Measurements from ENCODE around the gene PSTPIP1. TPM values are rescaled to one million over a fixed set of nuclear protein-coding genes. Genes with fewer than 3 reads are reported as not detected.
A peak's percentile ranks its signal among the peaks of the same experiment; 100 is the strongest.

PSTPIP1 gene
- total RNA-seq, 1 experiment from 2014 or later, result 0.19 TPM

DNA sequence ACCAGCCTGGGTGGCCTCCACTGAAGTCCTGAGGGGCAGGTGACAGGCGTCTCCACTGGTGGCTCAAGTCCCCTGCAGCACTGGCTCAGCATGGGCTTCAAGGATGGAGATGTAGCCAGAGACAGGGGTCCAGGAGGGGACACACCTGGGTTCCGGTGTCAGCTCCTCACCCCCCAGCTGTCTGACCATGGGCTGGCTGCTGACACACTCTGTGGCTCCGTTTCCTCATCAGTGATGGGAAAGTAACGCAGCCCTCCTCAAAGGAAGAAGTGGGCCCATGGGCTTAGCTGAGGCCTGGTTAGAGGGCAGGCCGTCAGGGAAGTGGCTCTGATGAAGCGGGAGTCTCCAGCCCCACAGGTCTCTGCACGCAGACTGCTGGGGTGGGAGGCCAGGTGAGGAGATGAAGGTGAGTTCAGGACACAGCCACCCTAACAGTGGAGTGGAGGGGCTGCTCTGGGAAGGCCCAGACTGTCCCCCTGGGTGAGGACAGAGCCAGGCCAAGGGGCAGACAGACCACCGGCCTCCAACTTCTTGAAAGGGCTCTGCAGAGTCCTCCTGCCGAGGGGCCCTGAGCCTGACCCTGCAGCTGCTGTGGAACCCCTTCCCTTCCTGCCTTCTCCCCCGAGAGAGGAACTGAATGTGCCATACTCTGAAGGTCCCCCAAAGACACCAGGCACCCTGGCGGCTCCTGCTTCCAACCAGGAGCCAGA, 24.0 kb downstream of the PSTPIP1 start:
- DNase-seq (ENCODE audit: low spot score), result no peak

DNA sequence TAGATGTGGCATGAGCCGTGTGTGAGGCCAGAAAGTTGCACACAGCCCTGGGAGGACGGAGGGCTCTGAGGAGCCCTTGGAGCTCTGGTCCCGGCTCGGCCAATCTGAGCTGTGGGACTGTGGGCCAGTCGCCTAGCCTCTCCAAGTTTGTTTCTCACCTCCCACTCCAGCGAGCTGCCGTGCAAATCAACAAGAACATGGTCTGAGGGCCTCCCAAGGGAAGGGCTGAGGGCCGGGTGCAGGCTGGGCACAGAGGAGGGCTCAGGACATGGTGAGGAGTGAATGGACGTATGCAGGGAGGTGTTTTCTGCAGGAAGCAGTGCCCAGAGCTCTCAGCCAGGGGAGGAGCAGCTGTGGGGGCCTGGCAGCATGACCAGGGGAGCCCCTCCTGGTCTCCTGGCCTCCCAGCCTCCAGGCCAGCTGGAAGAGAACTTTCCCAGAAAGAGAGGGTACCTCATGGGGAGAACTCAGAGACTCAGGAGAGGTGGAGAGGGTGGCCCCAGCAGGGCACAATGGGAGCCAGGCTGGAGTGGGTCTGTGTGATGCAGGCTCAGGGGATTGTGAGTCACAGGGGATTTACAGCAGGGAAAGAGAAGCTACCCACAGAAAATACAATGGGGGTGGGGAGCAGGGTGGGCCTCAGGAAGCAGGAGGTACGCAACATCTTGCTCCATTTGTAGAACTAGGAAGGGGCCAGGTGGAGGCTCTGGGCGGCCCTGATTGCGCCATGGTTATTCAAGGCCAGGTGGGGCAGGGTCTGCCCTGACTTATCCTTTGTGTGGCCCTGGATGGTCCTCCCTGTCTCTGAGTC, 24.8 kb downstream of the PSTPIP1 start:
- DNase-seq (ENCODE audit: low spot score), result no peak

DNA sequence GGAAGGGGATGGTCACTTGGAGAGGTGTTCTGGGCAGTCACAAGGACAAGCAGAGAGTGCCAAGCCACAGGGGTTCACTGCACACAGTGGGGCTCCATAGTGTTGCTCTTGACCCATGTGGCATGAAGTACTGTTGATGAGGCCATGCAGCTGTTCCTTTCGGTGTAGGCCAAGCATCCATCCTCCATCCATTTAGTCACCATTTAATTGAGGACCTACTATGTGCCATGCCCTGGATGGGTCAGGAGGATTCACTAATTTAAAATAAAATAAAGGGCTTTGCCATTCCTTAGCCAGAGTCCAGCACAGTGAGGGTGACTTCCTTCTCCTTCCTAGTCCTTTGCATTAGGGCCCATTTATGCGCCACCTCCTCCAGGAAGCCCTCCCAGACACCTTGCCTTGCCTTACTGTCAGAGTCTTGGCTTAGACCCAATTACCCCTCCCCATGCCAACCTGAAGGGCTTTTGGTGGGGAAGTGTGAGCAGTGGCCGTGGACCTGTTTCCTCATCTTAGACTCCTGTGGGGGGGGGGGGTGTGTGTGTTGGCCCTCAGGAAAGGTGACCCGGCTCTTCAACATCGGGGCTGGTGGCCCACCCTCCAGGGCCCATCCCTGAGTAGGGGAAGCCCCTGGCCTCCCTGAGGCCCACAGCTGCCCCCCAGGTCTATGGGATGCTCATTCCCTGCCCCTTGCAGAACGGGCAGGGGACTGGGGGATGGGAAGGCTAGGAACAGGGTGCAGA, 25.6 kb downstream of the PSTPIP1 start:
- DNase-seq (ENCODE audit: low spot score), result no peak

DNA sequence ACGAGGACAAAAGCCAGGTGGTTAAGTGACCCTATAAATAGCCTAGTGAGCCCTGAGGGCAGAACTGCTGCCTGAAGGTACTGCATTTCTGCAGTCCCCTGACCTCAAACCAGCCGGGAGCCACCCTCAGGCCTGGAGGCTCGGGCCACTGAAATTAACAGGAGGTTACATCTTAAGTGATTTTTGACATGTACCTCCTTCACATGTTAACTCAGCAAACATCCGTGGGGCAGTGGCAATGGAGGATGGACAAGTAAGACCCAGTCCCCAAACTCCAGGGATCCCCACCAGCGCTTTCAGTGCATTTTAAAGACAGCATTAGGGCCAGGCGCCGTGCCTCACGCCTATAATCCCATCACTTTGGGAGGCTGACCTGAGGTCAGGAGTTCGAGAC, 26.2 kb downstream of the PSTPIP1 start:
- no peak for DNase-seq (ENCODE audit: low spot score)

DNA sequence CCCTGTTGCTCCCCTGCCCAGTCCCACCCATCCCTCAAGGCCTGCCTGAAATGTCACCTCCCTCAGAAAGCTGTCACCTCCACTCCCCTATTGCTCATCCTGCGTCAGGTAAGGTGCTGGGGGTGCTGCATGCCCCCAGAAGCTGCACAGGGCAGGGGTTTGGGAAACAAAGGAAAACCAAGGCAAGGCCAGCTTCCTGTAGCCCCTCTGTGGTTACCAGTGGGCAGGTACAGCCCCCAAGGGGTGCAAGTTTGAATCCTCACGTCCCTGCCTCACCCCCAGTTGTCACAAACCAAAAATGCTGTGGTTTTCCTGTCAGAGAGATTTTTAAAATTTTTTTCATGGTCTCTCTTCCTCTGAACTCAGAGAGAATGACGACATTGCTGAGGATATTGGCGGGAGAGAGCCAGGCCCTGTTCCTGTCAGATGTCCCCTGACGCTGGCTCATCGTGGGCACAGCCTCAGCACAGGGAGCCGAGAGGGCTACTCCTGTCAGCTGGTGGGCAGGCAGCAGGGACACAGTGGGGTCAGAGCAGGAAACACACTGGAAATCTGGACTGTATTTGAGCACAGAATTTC, 27.0 kb downstream of the PSTPIP1 start:
- DNase-seq (ENCODE audit: low spot score), result peak; percentile 44

DNA sequence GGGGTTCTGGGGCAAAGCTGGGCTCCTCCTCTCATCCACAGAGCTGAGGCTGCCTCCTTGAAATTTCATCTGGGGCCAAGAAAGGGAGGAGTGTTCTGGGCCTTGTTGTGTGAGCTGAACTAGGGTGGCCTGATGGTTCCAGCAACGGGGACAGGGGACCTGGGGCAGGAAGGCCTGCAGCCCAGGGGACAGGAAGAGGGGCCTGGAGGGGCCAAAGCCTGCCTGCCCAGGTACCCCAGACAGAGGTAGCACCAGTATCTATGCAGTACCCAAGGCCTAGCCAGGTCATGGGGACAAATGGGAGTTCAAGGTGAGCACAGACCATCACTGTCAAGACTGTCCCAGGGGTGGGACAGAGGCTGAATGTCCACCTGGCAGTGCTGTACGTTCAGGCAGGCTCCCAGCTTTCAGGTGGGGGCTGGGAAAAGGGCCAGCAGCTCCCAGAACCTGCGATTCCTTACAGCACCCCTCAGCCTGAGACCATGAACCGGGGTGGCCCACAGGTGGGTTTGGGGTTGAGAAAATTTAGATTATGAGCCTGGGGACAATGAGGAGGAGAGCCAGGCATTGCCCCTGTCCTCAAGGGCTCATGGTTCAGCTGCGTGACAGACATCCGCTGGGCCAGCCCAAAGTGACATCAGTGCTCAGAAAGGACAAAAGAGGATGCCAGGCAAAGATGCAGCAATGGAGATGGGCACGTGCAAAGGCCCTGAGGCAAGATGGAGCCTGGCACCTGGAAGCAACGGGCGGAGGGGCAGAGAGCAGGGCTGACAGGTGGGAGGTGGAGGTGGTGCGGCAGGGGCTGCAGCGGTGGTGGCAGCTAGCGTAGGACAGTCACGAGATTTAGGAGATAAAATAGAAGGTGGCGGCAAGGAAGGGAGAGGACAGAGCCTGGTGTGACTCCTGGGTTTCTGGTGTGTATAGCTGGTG, 28.0 kb downstream of the PSTPIP1 start:
- DNase-seq (ENCODE audit: low spot score), result no peak

DNA sequence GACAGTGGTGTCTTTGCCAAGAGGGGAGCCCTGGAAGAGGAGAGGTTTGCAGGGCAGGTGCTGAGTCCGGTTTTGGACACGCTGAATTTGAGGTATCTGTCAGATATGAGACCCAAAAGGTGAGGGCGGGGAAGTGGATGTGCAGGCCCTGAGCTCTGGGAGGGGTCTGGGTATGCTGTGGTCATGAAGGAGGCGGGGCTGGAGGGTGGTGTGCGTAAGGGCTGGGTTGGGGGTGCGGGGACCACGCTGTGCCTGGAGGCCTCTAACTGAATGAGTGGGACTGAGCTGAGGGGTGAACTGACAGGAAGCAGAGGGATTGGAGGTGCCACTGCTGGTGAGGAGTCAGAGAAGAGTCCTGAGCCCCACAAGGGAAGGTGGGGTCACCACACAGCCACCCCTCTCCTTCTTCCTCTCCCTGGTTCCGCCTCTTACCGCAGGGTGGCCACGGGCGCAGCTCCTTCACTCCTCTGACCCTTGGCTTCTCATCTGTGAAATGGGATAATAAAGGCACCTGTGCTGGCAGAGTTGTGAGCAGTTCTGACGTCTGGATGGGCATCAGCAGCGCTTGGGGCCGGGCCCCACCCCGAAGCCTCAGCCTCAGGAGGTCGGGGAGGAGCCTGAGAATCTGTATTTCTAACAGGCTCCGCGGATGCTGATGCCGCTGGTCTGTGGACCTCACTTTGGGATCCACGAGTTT, 28.8 kb downstream of the PSTPIP1 start:
- no peak for DNase-seq (ENCODE audit: low spot score)

DNA sequence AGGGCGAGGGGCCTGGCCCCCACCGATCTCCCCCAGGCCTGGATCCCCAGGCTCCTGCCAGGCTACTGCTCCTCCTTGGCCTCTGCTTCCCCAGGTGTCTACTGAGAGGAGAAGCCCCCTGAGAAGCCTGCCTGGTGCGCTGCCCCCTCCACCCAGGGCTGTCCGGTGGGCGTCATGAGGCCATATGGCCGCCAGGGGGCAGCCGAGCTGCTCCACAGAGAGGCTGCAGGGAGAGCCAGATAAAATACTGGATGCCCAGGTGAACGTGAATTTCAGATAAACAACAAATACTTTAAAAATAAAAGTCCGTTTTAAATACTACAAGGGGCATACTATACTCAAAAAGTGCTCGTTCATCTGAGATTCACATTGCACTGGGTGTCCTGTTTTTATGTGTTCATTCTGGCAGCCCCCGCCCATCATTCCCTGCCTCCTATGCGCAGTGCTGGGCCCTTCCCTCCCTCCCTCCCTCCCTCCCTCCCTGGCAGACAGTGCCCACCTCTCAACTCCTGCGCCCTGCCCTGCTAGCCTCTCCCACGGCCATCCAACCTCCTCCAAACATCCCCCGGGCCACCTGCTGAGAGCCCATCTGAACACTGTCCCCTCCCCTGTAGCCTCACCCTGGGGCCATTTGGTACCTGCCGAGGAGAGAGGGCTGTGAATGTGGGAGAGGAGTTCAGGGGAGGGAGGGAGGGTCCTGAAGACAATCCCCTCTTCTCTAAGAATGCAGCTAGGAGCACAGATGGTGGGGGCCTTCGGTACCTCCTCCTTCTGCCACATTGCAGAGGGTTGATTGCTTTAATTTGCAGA, 29.6 kb downstream of the PSTPIP1 start:
- DNase-seq (ENCODE audit: low spot score), result peak; percentile 38

DNA sequence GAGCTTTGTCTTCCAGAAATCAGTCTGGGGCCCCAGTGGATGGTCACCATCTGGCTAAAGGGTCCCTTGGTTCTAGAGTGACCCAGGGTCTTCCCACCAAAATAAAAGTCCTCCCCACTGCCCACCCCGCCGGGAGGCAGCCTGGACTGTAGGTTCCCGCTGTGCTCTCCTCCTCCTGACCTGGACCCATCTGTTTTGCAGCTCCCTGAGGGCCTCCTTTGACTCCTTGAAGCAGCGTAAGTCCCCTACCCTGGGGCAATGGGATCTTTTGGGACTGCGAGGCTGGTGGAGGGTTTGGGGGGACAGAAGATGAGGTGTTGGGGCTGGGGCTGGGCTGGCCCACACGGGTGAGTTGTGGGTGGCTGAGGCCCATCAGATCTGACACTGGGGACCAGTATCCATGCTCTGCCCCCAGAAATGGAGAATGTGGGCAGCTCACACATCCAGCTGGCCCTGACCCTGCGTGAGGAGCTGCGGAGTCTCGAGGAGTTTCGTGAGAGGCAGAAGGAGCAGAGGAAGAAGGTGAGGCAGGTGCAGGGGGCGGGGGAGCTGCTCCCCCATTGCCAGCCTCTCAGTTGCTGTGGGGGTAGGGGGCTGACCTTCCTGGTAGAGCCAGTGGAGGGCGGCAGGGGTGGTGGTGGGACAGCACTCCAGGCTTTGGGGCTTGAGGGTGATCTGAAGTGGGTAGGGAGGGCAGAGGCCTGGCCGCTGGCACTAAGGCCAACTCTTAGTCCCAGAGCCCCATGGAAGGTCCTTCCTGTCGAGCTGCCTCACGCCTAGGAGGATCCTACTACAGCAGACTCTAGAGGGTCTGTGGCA, 30.4 kb downstream of the PSTPIP1 start:
- DNase-seq (ENCODE audit: low spot score), result no peak

DNA sequence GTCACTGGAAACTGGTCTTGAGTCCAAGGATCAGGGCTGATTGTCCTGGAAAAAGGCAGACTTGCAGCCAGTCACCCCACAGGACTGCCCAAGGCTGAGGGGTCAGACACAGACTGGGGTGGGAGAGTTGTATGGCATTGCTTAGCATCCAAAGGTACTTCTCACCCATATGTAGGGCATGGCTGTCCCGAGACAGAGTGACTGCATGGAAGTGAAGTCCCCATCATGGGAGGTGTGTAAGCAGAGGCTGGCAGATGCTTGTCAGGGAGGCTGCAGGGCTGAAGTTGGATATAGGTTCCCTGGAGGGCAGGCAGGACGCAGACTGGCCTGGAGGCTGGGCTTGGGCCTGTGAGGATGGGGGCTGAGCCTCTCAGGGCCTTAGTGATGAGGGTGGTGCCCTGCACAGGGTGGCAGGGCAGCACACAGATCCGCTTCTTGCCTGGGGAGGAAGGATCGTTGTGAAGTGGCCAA, 31.1 kb downstream of the PSTPIP1 start:
- DNase-seq (ENCODE audit: low spot score), result no peak

DNA sequence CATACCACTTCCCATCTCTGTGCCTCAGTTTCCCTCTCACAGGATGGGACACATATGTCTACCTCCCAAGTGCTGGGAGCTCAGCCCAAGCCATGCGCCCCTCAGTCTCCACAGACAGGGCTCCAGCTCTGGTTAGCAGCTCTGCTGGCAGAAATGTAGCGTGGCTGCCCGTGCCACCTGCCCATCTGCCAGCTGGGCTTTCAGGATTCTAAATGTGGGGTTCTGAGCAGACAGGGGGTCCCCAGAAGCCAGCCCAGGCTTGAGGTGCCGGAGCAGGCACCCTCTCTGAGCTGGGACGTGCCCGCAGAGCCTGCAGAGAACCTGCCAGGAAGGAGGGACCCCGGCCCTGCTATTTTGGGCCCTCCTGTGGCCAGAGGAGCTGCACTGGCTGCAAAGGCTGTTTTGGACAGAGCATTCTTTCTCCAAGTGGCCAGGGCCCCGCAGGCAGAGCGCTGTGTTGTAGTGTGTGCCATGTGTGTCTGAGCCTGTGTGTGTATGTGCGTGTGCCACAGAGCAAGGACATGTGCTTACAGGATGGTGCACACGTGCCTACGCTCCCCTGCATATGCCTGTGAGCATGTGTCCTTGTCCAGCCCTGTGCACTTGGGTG, 31.7 kb downstream of the PSTPIP1 start:
- no peak for DNase-seq (ENCODE audit: low spot score)

DNA sequence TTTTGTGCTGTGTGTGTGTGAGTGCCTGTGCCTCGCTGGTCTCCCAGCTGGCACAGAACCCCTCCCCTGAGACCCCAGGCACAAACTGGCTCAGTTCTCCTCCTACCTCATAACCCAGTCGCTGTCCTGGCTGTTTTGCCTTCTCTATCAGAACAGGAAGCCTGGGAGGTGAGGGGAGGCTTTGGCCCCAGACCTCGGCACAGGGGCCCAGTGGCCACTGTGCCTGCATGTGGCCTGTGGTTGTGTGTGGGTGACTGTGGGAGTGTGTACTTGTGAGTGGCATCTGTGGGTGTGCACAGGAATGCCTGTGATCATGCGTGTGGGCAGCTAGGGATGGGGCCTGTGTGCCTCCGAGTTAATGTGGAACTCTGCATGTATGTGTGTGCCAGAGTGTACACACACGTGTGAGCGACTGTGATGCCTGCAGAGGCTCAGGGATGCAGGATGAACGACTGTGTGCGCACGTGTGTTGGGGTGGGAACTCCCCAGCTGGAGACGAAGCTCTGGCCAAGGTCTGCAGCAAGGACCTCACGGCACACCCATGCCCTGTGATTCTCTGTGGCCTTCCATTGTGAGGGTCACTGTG, 32.3 kb downstream of the PSTPIP1 start:
- no peak for DNase-seq (ENCODE audit: low spot score)

DNA sequence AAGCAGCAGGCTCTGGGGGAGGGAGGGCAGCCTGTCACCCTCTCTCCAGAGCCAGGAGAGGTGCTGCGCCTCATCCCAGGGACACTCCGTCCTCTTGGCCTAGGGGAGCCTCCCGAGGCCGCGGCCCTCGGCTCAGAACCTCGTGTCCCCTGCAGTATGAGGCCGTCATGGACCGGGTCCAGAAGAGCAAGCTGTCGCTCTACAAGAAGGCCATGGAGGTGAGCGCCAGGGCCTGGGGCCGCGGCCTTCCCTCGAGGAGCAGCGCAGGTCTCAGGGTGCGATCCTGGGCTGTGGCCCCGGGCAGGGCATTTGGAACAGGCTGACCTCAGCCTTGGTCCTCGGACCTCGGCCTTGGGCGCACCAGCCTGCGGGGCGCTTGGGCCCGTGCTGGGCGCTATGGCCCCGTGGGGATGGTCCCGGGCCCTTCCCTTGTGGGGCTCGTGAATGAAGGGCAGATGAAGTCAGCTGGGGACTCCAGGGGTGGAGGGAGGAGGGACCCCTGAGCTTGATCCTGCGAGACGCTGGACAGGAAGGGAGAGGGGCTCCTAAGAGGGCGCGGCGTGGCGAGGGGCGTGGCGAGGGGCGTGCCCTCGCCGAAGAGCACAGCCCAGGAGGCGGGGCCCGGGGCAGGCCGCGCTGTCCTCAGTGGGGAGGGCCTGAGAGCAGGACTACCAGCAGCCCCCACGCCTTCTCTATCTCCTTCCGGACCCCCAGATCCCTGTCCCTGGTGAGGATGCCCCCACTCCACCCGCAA, 32.9 kb downstream of the PSTPIP1 start:
- no peak for DNase-seq (ENCODE audit: low spot score)

DNA sequence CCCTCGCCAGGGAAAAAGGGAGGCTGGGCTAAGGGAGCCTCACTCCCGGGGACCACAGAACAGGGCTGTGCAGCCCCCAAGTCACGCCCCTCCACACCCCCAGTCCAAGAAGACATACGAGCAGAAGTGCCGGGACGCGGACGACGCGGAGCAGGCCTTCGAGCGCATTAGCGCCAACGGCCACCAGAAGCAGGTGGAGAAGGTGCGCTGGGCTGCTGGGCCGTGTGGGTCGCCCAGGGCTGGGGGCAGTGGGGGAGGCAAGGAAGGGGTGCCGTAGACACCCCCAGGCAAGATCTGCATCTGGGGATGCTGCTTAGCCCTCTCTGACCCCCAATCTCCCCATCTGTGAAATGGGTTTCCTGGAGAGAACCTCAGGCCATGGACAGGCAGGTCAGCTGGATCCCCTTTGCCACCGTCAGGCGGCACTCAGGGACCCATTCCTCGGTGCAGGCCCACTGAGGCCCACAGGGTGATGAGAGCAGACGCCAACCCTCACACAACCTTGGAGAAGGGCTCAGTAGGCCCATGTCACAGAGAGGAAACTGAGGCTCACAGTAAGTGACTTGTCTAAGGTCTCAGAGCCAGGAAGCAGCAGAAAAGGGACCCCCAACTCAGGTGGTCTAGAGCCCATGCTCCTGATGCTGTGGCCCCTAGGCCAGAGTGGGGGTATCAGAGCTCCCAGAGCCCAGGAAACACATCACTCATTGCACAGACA, 33.7 kb downstream of the PSTPIP1 start:
- DNase-seq (ENCODE audit: low spot score), result no peak

DNA sequence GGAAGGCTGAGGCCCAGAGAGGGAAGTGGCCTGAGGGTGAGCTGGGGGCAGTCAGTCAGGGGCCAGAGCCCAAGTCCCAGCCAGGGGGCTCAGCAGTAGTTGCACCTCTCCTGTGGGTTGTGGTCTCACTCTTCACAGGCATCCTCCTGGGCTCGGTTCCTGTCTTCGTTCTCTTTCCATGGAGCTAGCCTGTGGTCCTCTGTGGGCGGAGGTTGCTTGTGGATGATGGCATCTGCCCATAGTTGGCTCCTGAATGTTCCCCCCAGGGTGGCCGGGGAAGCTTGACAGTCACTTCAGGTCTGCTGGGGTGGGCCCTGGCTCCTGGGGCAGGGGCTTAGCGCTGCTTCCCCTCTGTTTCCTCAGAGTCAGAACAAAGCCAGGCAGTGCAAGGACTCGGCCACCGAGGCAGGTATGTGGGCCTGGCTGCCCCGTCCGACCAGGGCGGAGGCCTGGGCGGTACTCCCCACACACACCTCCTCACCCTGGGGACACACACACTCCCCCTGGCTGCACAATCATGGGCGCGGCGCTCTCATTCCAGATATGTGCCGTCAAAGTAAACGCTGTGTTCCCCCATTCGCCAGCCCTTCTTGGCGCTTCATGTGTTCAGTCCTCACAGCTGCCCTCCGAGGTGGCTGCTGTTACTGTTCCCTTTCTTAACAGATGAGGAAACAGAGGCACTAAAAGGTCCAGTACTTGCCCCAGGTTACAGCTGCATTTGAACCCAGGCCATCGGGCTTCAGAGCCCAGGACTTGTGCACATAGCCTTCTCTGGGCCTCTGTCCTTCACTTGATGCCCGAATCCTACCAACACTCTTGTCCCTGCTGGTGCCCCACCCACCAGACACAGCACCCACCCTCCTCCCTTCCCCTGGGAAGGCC, 34.5 kb downstream of the PSTPIP1 start:
- DNase-seq (ENCODE audit: low spot score), result no peak
